Measurements from ENCODE around the gene CCDC201. TPM values are rescaled to one million over a fixed set of nuclear protein-coding genes. Genes with fewer than 3 reads are reported as not detected.

CCDC201 gene
- total and polyA plus RNA-seq, 2 of the 4 experiments (the other 2 are of a cell fraction), result not detected

DNA sequence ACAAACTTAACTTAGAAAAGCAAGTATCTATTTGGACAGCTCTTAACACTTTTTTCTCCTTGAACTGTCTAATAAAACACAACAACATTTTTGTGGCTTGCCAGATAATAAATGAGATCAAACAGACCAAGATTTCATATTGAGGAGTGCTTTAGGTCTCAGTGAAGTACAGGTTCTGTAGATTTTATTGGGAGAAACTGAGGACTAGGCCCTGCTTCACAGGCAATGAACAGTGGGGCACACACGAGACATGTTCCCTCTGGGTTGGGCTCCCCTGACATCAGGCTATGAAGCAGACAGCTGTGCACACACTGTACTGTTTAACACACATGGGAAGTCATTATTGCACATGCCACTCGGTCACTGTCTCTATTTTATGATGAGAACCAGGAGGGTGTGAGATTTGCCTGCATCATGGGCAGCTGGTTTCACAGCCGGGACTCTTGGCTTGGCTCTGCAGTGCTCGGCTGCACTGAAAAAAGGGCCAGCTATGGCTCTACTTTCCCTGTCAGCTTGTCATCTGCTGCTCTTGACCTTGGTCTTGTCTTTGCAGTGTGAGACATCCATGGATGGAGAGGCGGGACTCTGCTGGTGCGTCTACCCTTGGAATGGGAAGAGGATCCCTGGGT, 19.6 kb upstream of the CCDC201 start:
- no TSS peak for BruUV-seq (replicated peaks)
- no CpG with 5 or more reads among the region's 6 CpGs for WGBS, 2 experiments (ENCODE audit: extremely low coverage in 2 of 2, insufficient read length in 1 of 2)
- Histone ChIP-seq H3K14ac (replicated peaks; ENCODE audit: low read depth, low read length) (no peak overlapping the region), H3K9me3 (ENCODE audit: control insufficient read depth, insufficient read depth, low read length) (no peaks in the 10 kb centered on the region), H3K23ac (ENCODE audit: low read depth, low read length) (no peak overlapping the region), H3K9me1 (ENCODE audit: insufficient read depth, low read length) (no peaks in the 10 kb centered on the region; the same call in 1 of the 2 replicates), H2AK5ac (ENCODE audit: low read depth, low read length) (no peak overlapping the region), H2BK20ac (ENCODE audit: low read depth, low read length) (no peak overlapping the region), H3K4ac (ENCODE audit: low read depth, low read length) (no peak overlapping the region), H3K27ac (ENCODE audit: insufficient read depth, low read length) (no peak overlapping the region), H4K8ac (ENCODE audit: low read depth in 2 of 2, low read length in 2 of 2) (no peak overlapping the region), H2AK9ac (replicated peaks; ENCODE audit: low read depth, low read length, poor library complexity) (no peak overlapping the region), H3K4me3 (ENCODE audit: insufficient read depth, low read depth, low read length) (no peak overlapping the region), H3K4me2 (ENCODE audit: low read depth, low read length) (no peak overlapping the region), H3K36me3 (ENCODE audit: control insufficient read depth, insufficient read depth, low read length) (no peaks in the 10 kb centered on the region), H3K4me1 (ENCODE audit: control insufficient read depth, insufficient read depth, low read length) (no peaks in the 10 kb centered on the region), H3K18ac (ENCODE audit: low read depth, low read length) (no peak overlapping the region), H2BK15ac (ENCODE audit: low read depth, low read length) (no peak overlapping the region), H2BK120ac (ENCODE audit: low read depth, low read length) (no peak overlapping the region), H4K91ac (ENCODE audit: insufficient read depth, low read depth, low read length) (no peak overlapping the region), H2AFZ (replicated peaks; ENCODE audit: low read length, poor library complexity) (no peak overlapping the region), H2BK5ac (ENCODE audit: low read depth, low read length, poor library complexity, severe bottlenecking) (no peak overlapping the region), H4K20me1 (ENCODE audit: insufficient read depth, low read length) (no peaks in the 10 kb centered on the region), H3K9ac (ENCODE audit: low read depth, low read length) (no peak overlapping the region), H3K27me3 (ENCODE audit: control insufficient read depth, insufficient read depth, low read length) (peaks cover 39% of the 10 kb centered on the region), H3K56ac (ENCODE audit: extremely low read depth, insufficient read depth, low read length) (no peak overlapping the region), H4K5ac (ENCODE audit: low read depth, low read length) (no peak overlapping the region), H3K79me1 (ENCODE audit: low read depth in 1 of 2, low read length in 2 of 2) (no peaks in the 10 kb centered on the region)
- DNase-seq (no peak), ATAC-seq (ENCODE audit: low read depth) (no peak)
- POLR2A ChIA-PET (ENCODE audit: unreplicated experiment), result no interaction called here
- TF ChIP-seq, protein P1, sequence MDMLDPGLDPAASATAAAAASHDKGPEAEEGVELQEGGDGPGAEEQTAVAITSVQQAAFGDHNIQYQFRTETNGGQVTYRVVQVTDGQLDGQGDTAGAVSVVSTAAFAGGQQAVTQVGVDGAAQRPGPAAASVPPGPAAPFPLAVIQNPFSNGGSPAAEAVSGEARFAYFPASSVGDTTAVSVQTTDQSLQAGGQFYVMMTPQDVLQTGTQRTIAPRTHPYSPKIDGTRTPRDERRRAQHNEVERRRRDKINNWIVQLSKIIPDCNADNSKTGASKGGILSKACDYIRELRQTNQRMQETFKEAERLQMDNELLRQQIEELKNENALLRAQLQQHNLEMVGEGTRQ (IDR thresholded peaks at IDR 0.05; ENCODE audit: low read depth, low read length), result no peak
- TF ChIP-seq, protein P2, sequence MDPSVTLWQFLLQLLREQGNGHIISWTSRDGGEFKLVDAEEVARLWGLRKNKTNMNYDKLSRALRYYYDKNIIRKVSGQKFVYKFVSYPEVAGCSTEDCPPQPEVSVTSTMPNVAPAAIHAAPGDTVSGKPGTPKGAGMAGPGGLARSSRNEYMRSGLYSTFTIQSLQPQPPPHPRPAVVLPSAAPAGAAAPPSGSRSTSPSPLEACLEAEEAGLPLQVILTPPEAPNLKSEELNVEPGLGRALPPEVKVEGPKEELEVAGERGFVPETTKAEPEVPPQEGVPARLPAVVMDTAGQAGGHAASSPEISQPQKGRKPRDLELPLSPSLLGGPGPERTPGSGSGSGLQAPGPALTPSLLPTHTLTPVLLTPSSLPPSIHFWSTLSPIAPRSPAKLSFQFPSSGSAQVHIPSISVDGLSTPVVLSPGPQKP (IDR thresholded peaks at IDR 0.05; ENCODE audit: borderline replicate concordance, low read depth, low read length), result no peak
- TF ChIP-seq FOS (IDR thresholded peaks at IDR 0.05; ENCODE audit: low read depth, low read length) (no peak), SMC3 (IDR thresholded peaks at IDR 0.05; ENCODE audit: low read depth, low read length) (no peak), CEBPB (IDR thresholded peaks at IDR 0.05; ENCODE audit: low read depth, low read length) (no peak), BHLHE40 (IDR thresholded peaks at IDR 0.05; ENCODE audit: low read depth, low read length) (no peak), MAZ (IDR thresholded peaks at IDR 0.05; ENCODE audit: borderline replicate concordance, low read depth, low read length) (no peak), RAD21 (IDR thresholded peaks at IDR 0.05; ENCODE audit: low read length) (no peak), MXI1 (IDR thresholded peaks at IDR 0.05; ENCODE audit: borderline replicate concordance, low read depth, low read length) (no peak), NFE2L2 (IDR thresholded peaks at IDR 0.05; ENCODE audit: low read depth, low read length) (no peak), POLR2A (IDR thresholded peaks at IDR 0.05; ENCODE audit: low read depth, low read length) (no peak), MAFK (IDR thresholded peaks at IDR 0.05; ENCODE audit: low read depth, low read length) (no peak), RFX5 (IDR thresholded peaks at IDR 0.05; ENCODE audit: low read depth, low read length) (no peak)
- intact Hi-C loops (cut with micrococcal nuclease) (no loop called here), in situ Hi-C loops (cut with MboI; ENCODE audit: low sequenced_read_pairs) (loop anchor here (5.0 kb wide), 1 partner anchor 1290 kb away; no protein-coding TSS in a partner anchor), dilution Hi-C loops (cut with HindIII; ENCODE audit: low sequenced_read_pairs, unreplicated experiment) (no loop called here)
- CTCF ChIA-PET, result no interaction called here

Measured in IMR-90 (cell line).